GM12878 (cell line): ENCODE measurements around the gene KLHL25. TPM values are rescaled to one million over a fixed set of nuclear protein-coding genes. Genes with fewer than 3 reads are reported as not detected.

Experiments
- ATAC-seq: fragments of 200-7000 bp; cut with Tn5 transposase; 3 replicates; pipeline ENCODE4 v1.9.1; 2020; ENCODE audit warnings: mild to moderate bottlenecking, moderate library complexity
- BruUV-seq: library from RNA; stranded (reverse); fragments of 400-500 nt; replicated peaks from 2 replicates; lab custom pipeline; 2021; lab: Mats Ljungman, UMichigan
- CTCF ChIA-PET: fragments of 300-600 bp; sonication (Branson Sonifier 250); formaldehyde crosslinking; extraction: SDS; loops from one replicate; lab custom pipeline; 2021; ENCODE audit warnings: inconsistent platforms; lab: Yijun Ruan, JAX
- POLR2A ChIA-PET: fragments of 350-600 bp; formaldehyde crosslinking; extraction: SDS; loops from one replicate; lab custom pipeline; 2021; ENCODE audit warnings: inconsistent platforms; lab: Charles Lee
- RAD21 ChIA-PET: fragments of 300-600 bp; sonication (Branson Sonifier 250); formaldehyde crosslinking; loops from one replicate; lab custom pipeline; 2023; ENCODE audit warnings: antibody characterized with exemption; ENCODE audit not compliant: unreplicated experiment; lab: Charles Lee
- SMC1A ChIA-PET: fragments of 300-600 bp; sonication (Branson Sonifier 250); formaldehyde crosslinking; loops from one replicate; lab custom pipeline; 2023; ENCODE audit not compliant: unreplicated experiment, uncharacterized antibody; lab: Charles Lee
- DNase-seq: peaks from one replicate; pipeline ENCODE4 v3.0.0-alpha.2; 2011; ENCODE audit warnings: low read depth, low spot score
- FAIRE-seq: peaks from 3 replicates; lab custom pipeline; 2011; peaks lifted over from hg19 to GRCh38; lab: Jason Lieb, UNC
- H2AFZ ChIP-seq: 2 replicates; pipeline ENCODE4 v1.6.0; 2011; ENCODE audit warnings: low read depth, low read length, control low read depth; ENCODE audit not compliant: control insufficient read depth
- H3K27ac ChIP-seq: 2 replicates; pipeline ENCODE4 v1.5.1; 2011; ENCODE audit warnings: control low read depth; ENCODE audit not compliant: control insufficient read depth, insufficient read depth
- H3K27me3 ChIP-seq, 2 experiments: replicated peaks in 1 of 2; 2 replicates each; pipeline versions ENCODE4 v1.6.0 to v1.6.1; 2011; ENCODE audit warnings: low read length in 1 of 2; ENCODE audit not compliant: control insufficient read depth in 2 of 2, insufficient read depth in 2 of 2
- H3K36me3 ChIP-seq, 2 experiments: 2 replicates each; pipeline ENCODE4 v1.5.1; 2011; ENCODE audit warnings: low read length in 1 of 2; ENCODE audit not compliant: control insufficient read depth in 2 of 2, insufficient read depth in 2 of 2
- H3K4me1 ChIP-seq: 2 replicates; pipeline ENCODE4 v1.6.1; 2011; ENCODE audit warnings: mild to moderate bottlenecking, low read length, moderate library complexity, mixed read lengths; ENCODE audit not compliant: control insufficient read depth, insufficient read depth
- H3K4me2 ChIP-seq: 2 replicates; pipeline ENCODE4 v1.6.0; 2011; ENCODE audit warnings: control low read depth; ENCODE audit not compliant: control insufficient read depth, insufficient read depth
- H3K4me3 ChIP-seq: fragments of 200-600 bp; sonication (generic); 2 replicates; pipeline ENCODE4 v1.5.1; 2016
- H3K79me2 ChIP-seq: 2 replicates; pipeline ENCODE4 v1.6.0; 2011; ENCODE audit warnings: low read length; ENCODE audit not compliant: control insufficient read depth, insufficient read depth
- H3K9ac ChIP-seq: 2 replicates; pipeline ENCODE4 v1.8.0; 2011; ENCODE audit warnings: low read length, control low read depth, mixed read lengths; ENCODE audit not compliant: control insufficient read depth, insufficient read depth
- H3K9me3 ChIP-seq: replicated peaks from 3 replicates; pipeline ENCODE4 v1.5.1; 2011; ENCODE audit warnings: mild to moderate bottlenecking, low read length; ENCODE audit not compliant: control insufficient read depth, insufficient read depth
- H4K20me1 ChIP-seq: 2 replicates; pipeline ENCODE4 v1.6.0; 2011; ENCODE audit not compliant: control insufficient read depth, insufficient read depth
- CUX1 ChIP-seq: IDR thresholded peaks from 2 replicates; pipeline ENCODE4 v1.6.1; 2012; ENCODE audit warnings: improper control_type of control experiment, low read depth, low read length; ENCODE audit not compliant: insufficient replicate concordance
- IKZF1 ChIP-seq: fragments of 450-650 bp; conservative IDR thresholded peaks from 2 replicates; pipeline ENCODE4 v1.6.1; 2017; ENCODE audit warnings: antibody characterized with exemption, mild to moderate bottlenecking
- JUND ChIP-seq: IDR thresholded peaks from 2 replicates; pipeline ENCODE4 v1.6.1; 2012; ENCODE audit warnings: low read depth, mild to moderate bottlenecking, low read length, improper control_type of control experiment, moderate library complexity
- POLR2AphosphoS2 ChIP-seq: IDR thresholded peaks from 2 replicates; pipeline ENCODE4 v1.6.1; 2011; ENCODE audit warnings: low read depth, mild to moderate bottlenecking, low read length, improper control_type of control experiment, moderate library complexity
- RB1 ChIP-seq: fragments of 450-650 bp; formaldehyde crosslinking; IDR thresholded peaks from 2 replicates; pipeline ENCODE4 v1.6.1; 2017; ENCODE audit warnings: mild to moderate bottlenecking, borderline replicate concordance
- SMAD5 ChIP-seq: IDR thresholded peaks from 2 replicates; pipeline ENCODE4 v1.6.1; 2016; ENCODE audit warnings: antibody characterized with exemption, low read depth
- SREBF1 ChIP-seq: IDR thresholded peaks from 2 replicates; pipeline ENCODE4 v1.6.1; 2012; ENCODE audit warnings: mild to moderate bottlenecking, low read length
- SUPT20H ChIP-seq: IDR thresholded peaks from 2 replicates; pipeline ENCODE4 v1.6.1; 2011; ENCODE audit warnings: low read depth, mild to moderate bottlenecking, low read length, moderate library complexity, borderline replicate concordance; ENCODE audit not compliant: control insufficient read depth
- TBL1XR1 ChIP-seq: IDR thresholded peaks from 2 replicates; pipeline ENCODE4 v1.6.1; 2012; ENCODE audit warnings: low read depth, low read length, improper control_type of control experiment
- ZNF622 ChIP-seq: fragments of 450-650 bp; IDR thresholded peaks from 2 replicates; pipeline ENCODE4 v1.6.1; 2017; ENCODE audit warnings: mild to moderate bottlenecking, inconsistent platforms
- WGBS: methylation state at CpG from one replicate; pipeline ENCODE4 v1.1.6; 2016; ENCODE audit warnings: low lambda C conversion rate; ENCODE audit not compliant: insufficient replicate concordance, insufficient coverage; ENCODE audit errors: missing lambda C conversion rate; 5-methylcytosine and 5-hydroxymethylcytosine counted together
- in situ Hi-C: fragments of 300-500 bp; cut with MboI; formaldehyde crosslinking; loops from 9 replicates; pipeline ENCODE4 v1.14.3; 2018; ENCODE audit warnings: mixed read lengths
- intact Hi-C: fragments of 100-400 bp; cut with micrococcal nuclease; formaldehyde crosslinking; loops from one replicate; pipeline ENCODE4 v1.14.2; 2022; ENCODE audit not compliant: unreplicated experiment
- polyA plus RNA-seq, 11 experiments: library from polyadenylated mRNA; depleted of rRNA in 4 of 11; unstranded in 6 of 11; stranded (reverse) in 5 of 11; fragments of >200 nt; fragmentation: Nextera tagmentation in 4 of 11; fragmentation: Illumina TruSeq in 1 of 11; extraction: Ambion mirVana in 4 of 11; extraction: Trizol in 1 of 11; gene quantifications; 1 replicate in 1 of 11; 2 replicates in 10 of 11; pipeline versions ENCODE4 v1.2.1 to v1.2.3, GENCODE V29; 2011 to 2016; ENCODE audit warnings: inconsistent platforms in 2 of 11, missing spikeins in 2 of 11, low read depth in 1 of 11
- total RNA-seq, 4 experiments: library from RNA; depleted of rRNA in 3 of 4; stranded (reverse); fragments of >200 nt in 3 of 4; fragmentation: Illumina TruSeq in 1 of 4; extraction: Trizol in 1 of 4; gene quantifications; 2 replicates each; pipeline versions ENCODE4 v1.2.1 to v1.2.3, GENCODE V29; 2013 to 2021

Gene KLHL25
- total and polyA plus RNA-seq, 10 of the 15 experiments (the other 5 are each of a cell fraction or from before 2014, with no cell fraction given): 0.04 to 3.0 (median 2.1) TPM; not detected in 1

GRCh38 chr15:85742186-85742821, 52.4 kb downstream of the KLHL25 start:
- H3K79me2 ChIP-seq: no peaks in the 10 kb centered on the region
- CTCF ChIA-PET: interaction anchor here (0.7 to 1.3 kb wide), 2 partner anchors 13 to 17 kb away, joined by 3 read pairs; no protein-coding TSS in a partner anchor
- no TSS peak for BruUV-seq
- in situ Hi-C loops: no loop called here
- no peak for DNase-seq
- no peak overlapping the region for H3K27ac ChIP-seq
- no peak for ATAC-seq
- no peak overlapping the region for H3K9ac ChIP-seq
- RAD21 ChIA-PET: interaction anchor here (0.7 kb wide), 1 partner anchor 472 kb away, joined by 3 read pairs; no protein-coding TSS in a partner anchor
- FAIRE-seq: no peak
- no peaks in the 10 kb centered on the region for H3K9me3 ChIP-seq
- H2AFZ ChIP-seq: no peak overlapping the region
- no peak overlapping the region for H3K4me2 ChIP-seq
- H3K36me3 ChIP-seq: peaks cover 33 to 49% of the 10 kb centered on the region in 2 experiments
- 95% methylated on average over 8 of the region's 8 CpGs for WGBS
- POLR2A ChIA-PET: no interaction called here
- SMC1A ChIA-PET: interaction anchor here (1.1 kb wide), 2 partner anchors 17 to 65 kb away, joined by 3 read pairs; no protein-coding TSS in a partner anchor
- no peaks in the 10 kb centered on the region for H3K4me1 ChIP-seq
- TF ChIP-seq POLR2AphosphoS2: 0 out of 2 replicates have a peak, but pooled peaks have one; percentile 26
- TF ChIP-seq RB1: no peak
- TF ChIP-seq, all 136 proteins: peak for 1
- Histone ChIP-seq H3K4me3 (no peak overlapping the region), H4K20me1 (no peaks in the 10 kb centered on the region), H3K27me3 (no peaks in the 10 kb centered on the region)
- intact Hi-C loops: no loop called here

- RAD21 ChIA-PET: interaction anchor here (0.7 kb wide), 1 partner anchor 473 kb away, joined by 3 read pairs; no protein-coding TSS in a partner anchor
- DNase-seq: no peak
- H4K20me1 ChIP-seq: no peaks in the 10 kb centered on the region
- no peak overlapping the region for H3K4me2 ChIP-seq
- H3K36me3 ChIP-seq: peaks cover 32 to 44% of the 10 kb centered on the region in 2 experiments
- H3K27ac ChIP-seq: no peak overlapping the region
- H3K4me1 ChIP-seq: no peaks in the 10 kb centered on the region
- intact Hi-C loops (no loop called here), in situ Hi-C loops (no loop called here)
- no TSS peak for BruUV-seq
- H2AFZ ChIP-seq: no peak overlapping the region
- H3K9me3 ChIP-seq: no peaks in the 10 kb centered on the region
- H3K4me3 ChIP-seq: no peak overlapping the region
- H3K79me2 ChIP-seq: no peaks in the 10 kb centered on the region
- H3K27me3 ChIP-seq: no peaks in the 10 kb centered on the region
- H3K9ac ChIP-seq: no peak overlapping the region
- POLR2A ChIA-PET: no interaction called here
- FAIRE-seq: no peak
- SMC1A ChIA-PET: interaction anchor here (0.9 to 1.1 kb wide), 2 partner anchors 16 to 37 kb away, joined by 3 to 4 read pairs; no protein-coding TSS in a partner anchor
- ATAC-seq: no peak
- CTCF ChIA-PET: interaction anchor here (1.3 kb wide), 1 partner anchor 12 kb away, joined by 3 read pairs; no protein-coding TSS in a partner anchor
- 95% methylated on average over 11 of the region's 11 CpGs for WGBS
- TF ChIP-seq TBL1XR1: no peak
- TF ChIP-seq SUPT20H: no peak
- no peak for TF ChIP-seq JUND
- TF ChIP-seq SREBF1: no peak
- no peak for TF ChIP-seq CUX1
- no peak for TF ChIP-seq ZNF622
- no peak for TF ChIP-seq IKZF1
- TF ChIP-seq SMAD5: no peak
Measured at GRCh38 chr15:85741662-85742061, 53.1 kb downstream of the KLHL25 start.
